ENCODE results near the gene ZNF785. TPM values are rescaled to one million over a fixed set of nuclear protein-coding genes. Genes with fewer than 3 reads are reported as not detected.

The ZNF785 gene
- total RNA-seq, 1 experiment from 2014 or later, result 23.2 TPM

DNA sequence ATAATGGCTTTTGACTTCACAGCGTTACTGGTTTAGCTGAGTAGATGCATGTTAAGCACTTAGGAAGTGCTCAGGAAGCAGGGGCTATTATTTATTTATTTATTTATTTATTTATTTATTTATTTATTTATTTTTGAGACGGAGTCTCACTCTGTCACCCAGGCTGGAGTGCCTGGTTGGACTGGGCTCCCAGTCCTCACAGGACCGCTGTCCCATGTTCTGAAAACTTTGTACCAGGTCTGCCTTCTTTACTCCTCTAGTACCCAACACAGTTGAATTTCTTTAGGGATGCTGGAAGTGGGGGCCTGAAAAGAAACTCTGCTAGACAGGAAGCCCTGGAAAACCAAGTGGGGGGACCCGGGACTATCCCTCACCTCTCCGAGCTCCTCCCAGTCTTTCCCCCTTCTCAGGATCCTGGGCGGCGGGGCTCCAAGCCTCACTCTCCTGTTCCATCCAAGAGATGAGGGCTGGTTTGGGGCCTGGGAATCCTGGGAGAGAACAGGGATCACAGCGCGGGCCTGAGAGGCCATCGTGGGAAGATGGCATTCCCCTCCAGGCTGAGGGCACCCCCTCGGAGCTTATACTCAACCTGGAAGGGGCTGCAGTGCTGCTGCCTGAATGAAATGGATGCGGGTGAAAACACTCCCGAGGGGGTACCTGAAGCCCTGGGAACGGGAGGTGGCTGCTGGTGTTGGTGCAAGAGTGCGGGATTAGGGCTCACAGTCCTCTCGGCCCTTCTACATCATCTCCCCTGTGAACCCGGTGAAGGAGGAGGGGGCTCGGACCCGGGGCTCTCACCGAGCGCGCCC lies 14.7 kb downstream of the ZNF785 start:
- Histone ChIP-seq H3K27ac (ENCODE audit: low read depth, low read length, poor library complexity, severe bottlenecking) (peak overlapping the region; percentile 90), H3K9me3 (ENCODE audit: low read depth, low read length, poor library complexity, severe bottlenecking) (no peaks in the 10 kb centered on the region), H3K27me3 (replicated peaks; ENCODE audit: insufficient read depth, low read depth, low read length, poor library complexity) (no peaks in the 10 kb centered on the region), H3K36me3 (ENCODE audit: insufficient read depth, low read length, poor library complexity, severe bottlenecking) (no peaks in the 10 kb centered on the region), H3K4me1 (ENCODE audit: insufficient read depth, low read length, poor library complexity, severe bottlenecking) (peaks cover 34% of the 10 kb centered on the region), H3K4me3 (ENCODE audit: low read depth, low read length, poor library complexity, severe bottlenecking) (peak overlapping the region; percentile 72)
- no peak for TF ChIP-seq EZH2 (IDR thresholded peaks at IDR 0.05; ENCODE audit: borderline replicate concordance, low read depth, low read length, poor library complexity, severe bottlenecking)
- TF ChIP-seq, protein P1, sequence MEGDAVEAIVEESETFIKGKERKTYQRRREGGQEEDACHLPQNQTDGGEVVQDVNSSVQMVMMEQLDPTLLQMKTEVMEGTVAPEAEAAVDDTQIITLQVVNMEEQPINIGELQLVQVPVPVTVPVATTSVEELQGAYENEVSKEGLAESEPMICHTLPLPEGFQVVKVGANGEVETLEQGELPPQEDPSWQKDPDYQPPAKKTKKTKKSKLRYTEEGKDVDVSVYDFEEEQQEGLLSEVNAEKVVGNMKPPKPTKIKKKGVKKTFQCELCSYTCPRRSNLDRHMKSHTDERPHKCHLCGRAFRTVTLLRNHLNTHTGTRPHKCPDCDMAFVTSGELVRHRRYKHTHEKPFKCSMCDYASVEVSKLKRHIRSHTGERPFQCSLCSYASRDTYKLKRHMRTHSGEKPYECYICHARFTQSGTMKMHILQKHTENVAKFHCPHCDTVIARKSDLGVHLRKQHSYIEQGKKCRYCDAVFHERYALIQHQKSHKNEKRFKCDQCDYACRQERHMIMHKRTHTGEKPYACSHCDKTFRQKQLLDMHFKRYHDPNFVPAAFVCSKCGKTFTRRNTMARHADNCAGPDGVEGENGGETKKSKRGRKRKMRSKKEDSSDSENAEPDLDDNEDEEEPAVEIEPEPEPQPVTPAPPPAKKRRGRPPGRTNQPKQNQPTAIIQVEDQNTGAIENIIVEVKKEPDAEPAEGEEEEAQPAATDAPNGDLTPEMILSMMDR (conservative IDR thresholded peaks at IDR 0.05; ENCODE audit: low read depth, low read length), result no peak
- ChIA-PET POLR2A (ENCODE audit: low non-redundant PET) (interaction anchor here (0.5 kb wide), 2 partner anchors 63 to 1005 kb away, joined by 5 read pairs; no protein-coding TSS in a partner anchor), CTCF (interaction anchor here (0.7 kb wide), 1 partner anchor 161 kb away, joined by 5 read pairs; no protein-coding TSS in a partner anchor)
- DNase-seq (ENCODE audit: low spot score), result no peak
- BruUV-seq (replicated peaks), result no TSS peak
- intact Hi-C loops (cut with micrococcal nuclease; ENCODE audit: unreplicated experiment), result no loop called here

DNA sequence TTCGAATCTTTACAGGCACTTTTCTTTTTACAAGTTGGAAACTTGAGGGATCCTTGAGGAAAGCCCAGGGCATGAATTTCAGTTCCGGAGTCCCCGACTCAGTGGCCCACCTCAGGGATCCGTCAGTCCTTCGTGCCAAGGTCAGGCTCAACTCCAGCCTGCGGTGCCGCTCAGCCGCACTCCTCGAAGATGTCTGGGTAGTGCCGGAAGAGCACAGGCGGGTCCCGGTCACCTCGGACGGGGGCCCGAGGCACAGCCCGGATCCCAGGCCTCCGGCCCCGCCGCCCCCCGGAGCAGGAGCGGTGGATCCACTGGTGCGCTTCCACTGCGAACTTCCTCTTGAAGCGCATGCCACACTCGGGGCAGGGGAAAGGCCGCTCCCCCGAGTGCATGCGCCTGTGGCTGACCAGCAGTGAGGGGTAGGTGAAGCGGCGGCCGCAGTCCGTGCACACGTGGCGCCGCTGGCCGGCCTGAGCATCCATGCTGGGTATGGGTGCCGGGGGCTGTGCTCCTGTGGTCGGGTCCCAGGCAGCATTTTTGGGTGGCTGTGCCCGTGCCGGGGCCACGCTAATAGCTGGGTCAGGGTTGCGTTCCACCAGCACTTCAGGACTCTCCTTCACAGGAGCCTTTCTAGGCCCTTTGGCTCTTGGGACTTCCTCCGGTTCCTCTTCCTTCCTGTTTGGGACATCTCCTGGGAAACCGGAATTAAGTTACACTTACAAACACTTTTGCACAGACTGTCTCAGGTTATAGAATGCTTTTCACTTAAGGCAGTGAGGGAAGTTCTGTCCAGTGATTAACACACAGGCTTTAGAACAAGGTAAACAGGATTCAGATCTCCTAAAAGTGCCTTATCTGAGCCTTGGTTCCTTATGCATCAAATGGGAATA lies 15.5 kb downstream of the ZNF785 start:
- no peak overlapping the region for H3K27ac ChIP-seq (ENCODE audit: low read depth, low read length, poor library complexity, severe bottlenecking)
- no peak overlapping the region for H3K4me3 ChIP-seq (ENCODE audit: low read depth, low read length, poor library complexity, severe bottlenecking)
- H3K4me1 ChIP-seq (ENCODE audit: insufficient read depth, low read length, poor library complexity, severe bottlenecking), result peaks cover 34% of the 10 kb centered on the region
- no peaks in the 10 kb centered on the region for H3K27me3 ChIP-seq (replicated peaks; ENCODE audit: insufficient read depth, low read depth, low read length, poor library complexity)
- intact Hi-C loops (cut with micrococcal nuclease; ENCODE audit: unreplicated experiment), result no loop called here
- ChIA-PET POLR2A (ENCODE audit: low non-redundant PET) (no interaction called here), CTCF (interaction anchor here (0.7 kb wide), 1 partner anchor 161 kb away, joined by 5 read pairs; no protein-coding TSS in a partner anchor)
- no peaks in the 10 kb centered on the region for H3K9me3 ChIP-seq (ENCODE audit: low read depth, low read length, poor library complexity, severe bottlenecking)
- no peak for DNase-seq (ENCODE audit: low spot score)
- BruUV-seq (replicated peaks), result TSS peak; percentile 38
- TF ChIP-seq, protein P1 (conservative IDR thresholded peaks at IDR 0.05; ENCODE audit: low read depth, low read length), result no peak
- no peak for TF ChIP-seq EZH2 (IDR thresholded peaks at IDR 0.05; ENCODE audit: borderline replicate concordance, low read depth, low read length, poor library complexity, severe bottlenecking)
- no peaks in the 10 kb centered on the region for H3K36me3 ChIP-seq (ENCODE audit: insufficient read depth, low read length, poor library complexity, severe bottlenecking)

DNA sequence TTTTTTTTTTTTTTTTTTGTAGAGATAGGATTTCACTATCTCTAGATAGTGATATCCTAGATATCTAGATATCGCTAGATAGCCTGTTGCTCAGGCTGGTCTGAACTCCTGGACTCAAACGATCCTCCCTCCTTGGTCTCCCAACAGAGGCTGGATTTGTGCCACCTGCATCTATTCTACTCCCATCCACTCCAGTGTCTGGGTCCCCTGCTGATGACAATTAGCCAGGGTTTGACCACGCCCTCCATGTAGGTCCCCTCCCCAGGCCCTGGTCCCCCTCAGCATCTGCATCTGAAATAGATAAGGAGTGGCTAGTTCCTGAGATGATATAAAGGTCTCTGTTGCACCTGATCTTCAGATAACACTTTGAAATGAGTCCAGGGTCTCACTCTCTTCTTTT lies 16.2 kb downstream of the ZNF785 start:
- intact Hi-C loops (cut with micrococcal nuclease; ENCODE audit: unreplicated experiment), result no loop called here
- TF ChIP-seq, protein P1 (conservative IDR thresholded peaks at IDR 0.05; ENCODE audit: low read depth, low read length), result no peak
- TF ChIP-seq EZH2 (IDR thresholded peaks at IDR 0.05; ENCODE audit: borderline replicate concordance, low read depth, low read length, poor library complexity, severe bottlenecking), result no peak

More for the DNA sequence above, 16.2 kb downstream of the ZNF785 start:
- Histone ChIP-seq H3K4me1 (ENCODE audit: insufficient read depth, low read length, poor library complexity, severe bottlenecking) (peaks cover 34% of the 10 kb centered on the region), H3K9me3 (ENCODE audit: low read depth, low read length, poor library complexity, severe bottlenecking) (no peaks in the 10 kb centered on the region), H3K27me3 (replicated peaks; ENCODE audit: insufficient read depth, low read depth, low read length, poor library complexity) (no peaks in the 10 kb centered on the region), H3K4me3 (ENCODE audit: low read depth, low read length, poor library complexity, severe bottlenecking) (no peak overlapping the region), H3K27ac (ENCODE audit: low read depth, low read length, poor library complexity, severe bottlenecking) (no peak overlapping the region), H3K36me3 (ENCODE audit: insufficient read depth, low read length, poor library complexity, severe bottlenecking) (no peaks in the 10 kb centered on the region)
- ChIA-PET POLR2A (ENCODE audit: low non-redundant PET) (no interaction called here), CTCF (no interaction called here)
- no TSS peak for BruUV-seq (replicated peaks)
- DNase-seq (ENCODE audit: low spot score), result no peak
